HG03439 (cell line): ENCODE measurements around the gene LPAR1.

Experiments used
- ATAC-seq: cut with Tn5 transposase; IDR thresholded peaks from one replicate; pipeline ENCODE4 v1.9.1; 2021; ENCODE audit warnings: mild to moderate bottlenecking, moderate library complexity; ENCODE audit not compliant: unreplicated experiment

The LPAR1 gene

GRCh38 chr9:110960288-110960687 lies 78.0 kb downstream of the LPAR1 start:
- ATAC-seq = no peak

- ATAC-seq = no peak
These were observed 79.4 kb downstream of the LPAR1 start for GRCh38 chr9:110958847-110959246.

- no peak for ATAC-seq
These were observed 83.4 kb downstream of the LPAR1 start for GRCh38 chr9:110954822-110955291.

- ATAC-seq = no peak
These were observed 85.8 kb downstream of the LPAR1 start for GRCh38 chr9:110952540-110952859.

GRCh38 chr9:110951805-110952539 lies 86.3 kb downstream of the LPAR1 start:
- no peak for ATAC-seq

- ATAC-seq = no peak
These were observed 88.1 kb downstream of the LPAR1 start for GRCh38 chr9:110950041-110950645.

GRCh38 chr9:110949081-110949480 lies 89.2 kb downstream of the LPAR1 start:
- ATAC-seq = no peak

GRCh38 chr9:110947491-110948044 lies 90.7 kb downstream of the LPAR1 start:
- ATAC-seq = no peak

GRCh38 chr9:110942522-110942921 lies 95.7 kb downstream of the LPAR1 start:
- no peak for ATAC-seq

- no peak for ATAC-seq
These were observed 97.2 kb downstream of the LPAR1 start for GRCh38 chr9:110940951-110941557.

GRCh38 chr9:110939573-110939972 lies 98.7 kb downstream of the LPAR1 start:
- no peak for ATAC-seq

- no peak for ATAC-seq
These were observed 99.2 kb downstream of the LPAR1 start for GRCh38 chr9:110939047-110939446.

- no peak for ATAC-seq
These were observed 100.0 kb downstream of the LPAR1 start for GRCh38 chr9:110938242-110938641.

GRCh38 chr9:110936719-110937452 lies 101.4 kb downstream of the LPAR1 start:
- ATAC-seq = no peak

GRCh38 chr9:110936237-110936636 lies 102.0 kb downstream of the LPAR1 start:
- no peak for ATAC-seq

- ATAC-seq = no peak
These were observed 102.4 kb downstream of the LPAR1 start for GRCh38 chr9:110935829-110936228.

- ATAC-seq = peak; percentile 72
These were observed 104.8 kb downstream of the LPAR1 start for GRCh38 chr9:110933350-110934001.

- ATAC-seq = no peak
These were observed 105.4 kb downstream of the LPAR1 start for GRCh38 chr9:110932863-110933262.

GRCh38 chr9:110928599-110928998 lies 109.7 kb downstream of the LPAR1 start:
- no peak for ATAC-seq

- no peak for ATAC-seq
These were observed 111.3 kb downstream of the LPAR1 start for GRCh38 chr9:110926828-110927487.
